CD4-positive, alpha-beta memory T cell (primary cell): ENCODE data around the gene FAM163B. TPM values are rescaled to one million over a fixed set of nuclear protein-coding genes. Genes with fewer than 3 reads are reported as not detected.

Experiments used
- CTCF ChIA-PET: fragments of 350-600 bp; sonication (Branson Sonifier 250); formaldehyde crosslinking; loops from one replicate; lab custom pipeline; 2021; ENCODE audit warnings: inconsistent platforms; ENCODE audit not compliant: partially characterized antibody; lab: Charles Lee
- POLR2A ChIA-PET: fragments of 350-600 bp; sonication (Branson Sonifier 250); formaldehyde crosslinking; loops from one replicate; lab custom pipeline; 2021; ENCODE audit not compliant: partially characterized antibody; lab: Charles Lee
- DNase-seq, 5 donors: peaks; one replicate each; pipeline versions ENCODE4 v3.0.0 to v3.0.0-alpha.2; 2020 to 2022; ENCODE audit warnings: mixed read lengths in 1 of 5
- H3K27ac ChIP-seq: one replicate; pipeline ENCODE4 v1.7.0; 2013; ENCODE audit warnings: low read depth, low read length
- H3K27me3 ChIP-seq: 2 replicates; pipeline ENCODE4 v1.7.0; 2013; ENCODE audit warnings: mild to moderate bottlenecking, low read length, moderate library complexity; ENCODE audit not compliant: insufficient read depth
- H3K36me3 ChIP-seq: 2 replicates; pipeline ENCODE4 v1.7.0; 2013; ENCODE audit warnings: mild to moderate bottlenecking, low read length, moderate library complexity; ENCODE audit not compliant: insufficient read depth
- H3K4me1 ChIP-seq: 2 replicates; pipeline ENCODE4 v1.7.0; 2013; ENCODE audit warnings: mild to moderate bottlenecking, low read length, moderate library complexity; ENCODE audit not compliant: insufficient read depth
- H3K4me3 ChIP-seq, 2 donors: one replicate each; pipeline ENCODE4 v1.7.0; 2013; ENCODE audit warnings: low read length in 2 of 2, mild to moderate bottlenecking in 1 of 2
- H3K9me3 ChIP-seq, 2 donors: one replicate each; pipeline ENCODE4 v1.7.0; 2013; ENCODE audit warnings: low read length in 2 of 2, control low read depth in 1 of 2; ENCODE audit not compliant: control insufficient read depth in 1 of 2
- H3K27ac Mint-ChIP-seq, 7 donors: one replicate each; pipeline ENCODE4 v1.8.0; 2020 to 2021; ENCODE audit warnings: mixed read lengths in 7 of 7, mild to moderate bottlenecking in 6 of 7, inconsistent platforms in 3 of 7, moderate library complexity in 3 of 7
- H3K27me3 Mint-ChIP-seq, 2 donors: one replicate each; pipeline ENCODE4 v1.8.0; 2020 to 2021; ENCODE audit warnings: mixed read lengths in 2 of 2
- H3K36me3 Mint-ChIP-seq, 2 donors: one replicate each; pipeline ENCODE4 v1.8.0; 2020 to 2021; ENCODE audit warnings: mixed read lengths in 2 of 2, inconsistent platforms in 1 of 2, mild to moderate bottlenecking in 1 of 2
- H3K4me1 Mint-ChIP-seq, 4 donors: one replicate each; pipeline ENCODE4 v1.8.0; 2020 to 2021; ENCODE audit warnings: mixed read lengths in 4 of 4, mild to moderate bottlenecking in 1 of 4
- H3K4me3 Mint-ChIP-seq, 8 donors: one replicate each; pipeline ENCODE4 v1.8.0; 2020 to 2021; ENCODE audit warnings: mixed read lengths in 8 of 8, mild to moderate bottlenecking in 7 of 8, moderate library complexity in 6 of 8, inconsistent platforms in 3 of 8
- H3K9me3 Mint-ChIP-seq, 8 donors: one replicate each; pipeline ENCODE4 v1.8.0; 2020 to 2021; ENCODE audit warnings: mixed read lengths in 8 of 8, mild to moderate bottlenecking in 5 of 8, inconsistent platforms in 3 of 8, moderate library complexity in 1 of 8
- intact Hi-C: fragments of 100-400 bp; cut with micrococcal nuclease; formaldehyde crosslinking; loops from one replicate; pipeline ENCODE4 v1.15.1; 2023
- polyA plus RNA-seq, 2 donors: library from polyadenylated mRNA; unstranded; fragments of 300-500 nt; fragmentation: Illumina TruSeq; gene quantifications; one replicate each; pipeline ENCODE4 v1.2.3, GENCODE V29; 2021
- total RNA-seq, 2 experiments: library from RNA; stranded (reverse); gene quantifications; one replicate each; pipeline ENCODE4 v1.2.3, GENCODE V29; 2021

FAM163B gene
- total and polyA plus RNA-seq, 4 experiments from 2014 or later, result not detected

- Histone ChIP-seq H3K27me3 (no peaks in the 10 kb centered on the region), H3K9me3 (no peaks in the 10 kb centered on the region), H3K4me3 (no peak overlapping the region), H3K36me3 (no peaks in the 10 kb centered on the region), H3K4me1 (peaks cover 30% of the 10 kb centered on the region), H3K27ac (no peak overlapping the region)
- Mint-ChIP-seq H3K4me1 (peaks cover 19 to 49% (median 39%) of the 10 kb centered on the region in 4 donors), H3K27ac (peak overlapping the region in 1 of 7 donors; percentile 39), H3K27me3 (peaks cover 0 to 1% of the 10 kb centered on the region in 2 donors), H3K36me3 (peaks cover 1 to 6% of the 10 kb centered on the region in 2 donors), H3K9me3 (peaks cover 2 to 25% (median 12%) of the 10 kb centered on the region in 8 donors), H3K4me3 (peak overlapping the region in 3 of 8 donors; percentile 13 to 38 (median 36))
- ChIA-PET CTCF (no interaction called here), POLR2A (no interaction called here)
- intact Hi-C loops, result no loop called here
- no peak for DNase-seq
Measured at GRCh38 chr9:133621725-133622267, 12.6 kb upstream of the FAM163B start.

- POLR2A ChIA-PET, result no interaction called here
- CTCF ChIA-PET, result interaction anchor here (1.2 kb wide), 1 partner anchor 30 kb away, joined by 4 read pairs; no protein-coding TSS in a partner anchor
- intact Hi-C loops, result no loop called here
Measured at GRCh38 chr9:133619791-133620190, 10.6 kb upstream of the FAM163B start.

GRCh38 chr9:133618726-133619125 lies 9.5 kb upstream of the FAM163B start:
- ChIA-PET CTCF (no interaction called here), POLR2A (no interaction called here)
- no peaks in the 10 kb centered on the region for H3K27me3 ChIP-seq
- no peak overlapping the region for H3K27ac ChIP-seq
- H3K4me3 Mint-ChIP-seq, result no peak overlapping the region
- H3K9me3 ChIP-seq, result no peaks in the 10 kb centered on the region
- H3K36me3 ChIP-seq, result no peaks in the 10 kb centered on the region
- no peak for DNase-seq
- peak overlapping the region in 1 of 7 donors; percentile 2 for H3K27ac Mint-ChIP-seq
- peaks cover 30% of the 10 kb centered on the region for H3K4me1 ChIP-seq
- H3K4me1 Mint-ChIP-seq, result peaks cover 19 to 49% (median 39%) of the 10 kb centered on the region in 4 donors
- peaks cover 0 to 2% (median 0%) of the 10 kb centered on the region in 8 donors for H3K9me3 Mint-ChIP-seq
- H3K36me3 Mint-ChIP-seq, result no peaks in the 10 kb centered on the region
- no peak overlapping the region for H3K4me3 ChIP-seq
- H3K27me3 Mint-ChIP-seq, result no peaks in the 10 kb centered on the region
- intact Hi-C loops, result no loop called here

More at GRCh38 chr9:133619791-133620190, 10.6 kb upstream of the FAM163B start:
- Histone ChIP-seq H3K36me3 (no peaks in the 10 kb centered on the region), H3K27me3 (no peaks in the 10 kb centered on the region), H3K27ac (no peak overlapping the region), H3K4me1 (peaks cover 30% of the 10 kb centered on the region), H3K9me3 (no peaks in the 10 kb centered on the region), H3K4me3 (no peak overlapping the region)
- H3K4me3 Mint-ChIP-seq, result peak overlapping the region in 7 of 8 donors; percentile 38 to 74 (median 55)
- no peaks in the 10 kb centered on the region for H3K27me3 Mint-ChIP-seq
- DNase-seq, result peak; percentile 42 to 78 (median 52)
- H3K27ac Mint-ChIP-seq, result peak overlapping the region in 5 of 7 donors; percentile 5 to 38 (median 10)
- no peaks in the 10 kb centered on the region for H3K36me3 Mint-ChIP-seq
- peaks cover 0 to 7% (median 2%) of the 10 kb centered on the region in 8 donors for H3K9me3 Mint-ChIP-seq
- peaks cover 19 to 49% (median 39%) of the 10 kb centered on the region in 4 donors for H3K4me1 Mint-ChIP-seq

GRCh38 chr9:133616643-133617405 lies 7.6 kb upstream of the FAM163B start:
- H3K4me1 ChIP-seq, result peaks cover 25% of the 10 kb centered on the region
- no peak for DNase-seq
- H3K9me3 Mint-ChIP-seq, result peaks cover 0 to 2% (median 0%) of the 10 kb centered on the region in 8 donors
- H3K4me3 Mint-ChIP-seq, result no peak overlapping the region
- no peak overlapping the region for H3K4me3 ChIP-seq
- no peaks in the 10 kb centered on the region for H3K36me3 Mint-ChIP-seq
- no peaks in the 10 kb centered on the region for H3K27me3 ChIP-seq
- intact Hi-C loops, result no loop called here
- peaks cover 0 to 4% of the 10 kb centered on the region in 2 donors for H3K27me3 Mint-ChIP-seq
- no peaks in the 10 kb centered on the region for H3K9me3 ChIP-seq
- POLR2A ChIA-PET, result no interaction called here
- H3K27ac ChIP-seq, result no peak overlapping the region
- H3K27ac Mint-ChIP-seq, result no peak overlapping the region
- CTCF ChIA-PET, result no interaction called here
- H3K4me1 Mint-ChIP-seq, result peaks cover 15 to 35% (median 28%) of the 10 kb centered on the region in 4 donors
- H3K36me3 ChIP-seq, result no peaks in the 10 kb centered on the region

- no peak overlapping the region for H3K27ac Mint-ChIP-seq
- ChIA-PET CTCF (no interaction called here), POLR2A (no interaction called here)
- Histone ChIP-seq H3K27me3 (no peaks in the 10 kb centered on the region), H3K9me3 (no peaks in the 10 kb centered on the region), H3K36me3 (no peaks in the 10 kb centered on the region), H3K27ac (no peak overlapping the region), H3K4me1 (peaks cover 19% of the 10 kb centered on the region), H3K4me3 (no peak overlapping the region)
- H3K4me3 Mint-ChIP-seq, result no peak overlapping the region
- intact Hi-C loops, result no loop called here
- no peak for DNase-seq
- H3K4me1 Mint-ChIP-seq, result peaks cover 7 to 26% (median 20%) of the 10 kb centered on the region in 4 donors
- H3K9me3 Mint-ChIP-seq, result peaks cover 0 to 2% (median 0%) of the 10 kb centered on the region in 8 donors
- no peaks in the 10 kb centered on the region for H3K36me3 Mint-ChIP-seq
- peaks cover 0 to 9% of the 10 kb centered on the region in 2 donors for H3K27me3 Mint-ChIP-seq
Measured at GRCh38 chr9:133615606-133616188, 6.5 kb upstream of the FAM163B start.

- no peaks in the 10 kb centered on the region for H3K27me3 ChIP-seq
- no peaks in the 10 kb centered on the region for H3K9me3 ChIP-seq
- no peaks in the 10 kb centered on the region for H3K36me3 ChIP-seq
- intact Hi-C loops, result no loop called here
- H3K4me3 Mint-ChIP-seq, result no peak overlapping the region
- DNase-seq, result no peak
- peaks cover 6 to 23% (median 17%) of the 10 kb centered on the region in 4 donors for H3K4me1 Mint-ChIP-seq
- H3K27ac ChIP-seq, result no peak overlapping the region
- no peaks in the 10 kb centered on the region for H3K36me3 Mint-ChIP-seq
- no peak overlapping the region for H3K4me3 ChIP-seq
- H3K27me3 Mint-ChIP-seq, result peaks cover 2 to 13% of the 10 kb centered on the region in 2 donors
- H3K9me3 Mint-ChIP-seq, result peaks cover 0 to 2% (median 0%) of the 10 kb centered on the region in 8 donors
- H3K27ac Mint-ChIP-seq, result no peak overlapping the region
- CTCF ChIA-PET, result no interaction called here
- POLR2A ChIA-PET, result no interaction called here
- H3K4me1 ChIP-seq, result peaks cover 14% of the 10 kb centered on the region
Measured at GRCh38 chr9:133615186-133615585, 6.0 kb upstream of the FAM163B start.

- ChIA-PET CTCF (no interaction called here), POLR2A (no interaction called here)
- Histone ChIP-seq H3K4me1 (peaks cover 9% of the 10 kb centered on the region), H3K27ac (no peak overlapping the region), H3K9me3 (no peaks in the 10 kb centered on the region), H3K27me3 (peaks cover 4% of the 10 kb centered on the region), H3K4me3 (no peak overlapping the region), H3K36me3 (no peaks in the 10 kb centered on the region)
- Mint-ChIP-seq H3K4me1 (peaks cover 1 to 21% (median 13%) of the 10 kb centered on the region in 4 donors), H3K36me3 (no peaks in the 10 kb centered on the region), H3K27ac (no peak overlapping the region), H3K4me3 (no peak overlapping the region), H3K9me3 (peaks cover 0 to 2% (median 0%) of the 10 kb centered on the region in 8 donors), H3K27me3 (peaks cover 6 to 16% of the 10 kb centered on the region in 2 donors)
- intact Hi-C loops, result no loop called here
- no peak for DNase-seq
Measured at GRCh38 chr9:133614678-133615077, 5.5 kb upstream of the FAM163B start.
